NK-92 (cell line): ENCODE data around the gene WNT8A.

Experiments used
- DNase-seq: peaks from one replicate; lab custom pipeline; 2025; ENCODE audit not compliant: unreplicated experiment; lab: John Stamatoyannopoulos, UW

Gene WNT8A

DNA sequence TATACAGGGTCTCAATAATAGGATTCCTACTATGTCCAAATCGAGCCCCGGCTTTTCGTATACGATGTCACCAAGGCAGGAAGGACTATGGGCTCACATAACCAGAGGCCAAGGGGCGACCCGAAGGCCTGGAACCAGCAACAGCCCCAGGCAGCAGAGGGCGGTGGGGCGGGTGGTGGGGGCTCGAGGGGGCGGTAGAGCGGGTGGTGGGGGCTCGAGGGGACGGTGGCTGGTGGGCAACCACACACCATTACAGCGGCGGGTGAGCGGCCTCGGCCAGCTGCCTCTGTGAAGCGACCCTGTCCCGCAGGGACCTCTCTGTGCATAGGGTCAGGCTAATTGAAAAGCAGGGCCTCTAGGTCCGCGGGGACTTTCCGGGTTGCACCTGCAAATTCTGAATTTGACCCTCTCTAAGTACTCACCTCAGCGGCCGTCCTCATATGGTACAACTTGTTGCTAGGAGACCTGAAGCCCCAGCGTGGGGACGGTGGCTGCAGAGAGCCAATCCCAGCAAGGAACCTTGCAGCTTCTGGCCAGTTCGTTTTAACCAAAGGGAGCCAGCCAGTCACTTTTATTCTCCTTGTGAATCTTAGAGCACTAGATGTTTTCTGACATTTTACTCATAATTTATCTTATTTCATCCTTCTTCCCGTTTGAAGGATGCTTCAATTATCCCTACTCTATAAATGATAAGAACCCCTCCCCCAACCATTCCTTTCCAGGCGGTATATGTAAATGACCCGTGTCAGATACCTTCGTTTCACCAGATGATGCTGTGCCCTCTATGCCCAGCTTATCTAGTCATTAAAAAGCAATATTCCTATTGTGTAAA lies 55.3 kb downstream of the WNT8A start, which contains the start of gene NME5:
Gene NME5, minus strand, starts transcription at position 480 of the 832 bp plus-strand sequence. CDS start 648 bp downstream, outside the sequence.
- no peak for DNase-seq

DNA sequence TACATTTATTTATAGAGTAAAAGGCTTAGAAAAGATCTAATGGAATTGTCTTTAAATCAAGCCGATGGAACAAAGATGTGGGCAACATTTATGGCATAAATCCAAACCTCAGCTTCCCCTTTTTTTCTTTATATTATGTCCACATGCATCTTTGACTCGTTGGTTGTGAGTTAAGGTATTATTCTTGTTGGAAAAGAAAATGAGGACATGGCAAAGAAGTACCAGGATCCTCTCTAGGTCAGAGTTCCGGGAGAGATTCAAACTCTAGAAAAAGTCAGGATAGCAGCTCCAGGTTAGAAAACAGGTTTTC lies 55.9 kb downstream of the WNT8A start:
- no peak for DNase-seq

DNA sequence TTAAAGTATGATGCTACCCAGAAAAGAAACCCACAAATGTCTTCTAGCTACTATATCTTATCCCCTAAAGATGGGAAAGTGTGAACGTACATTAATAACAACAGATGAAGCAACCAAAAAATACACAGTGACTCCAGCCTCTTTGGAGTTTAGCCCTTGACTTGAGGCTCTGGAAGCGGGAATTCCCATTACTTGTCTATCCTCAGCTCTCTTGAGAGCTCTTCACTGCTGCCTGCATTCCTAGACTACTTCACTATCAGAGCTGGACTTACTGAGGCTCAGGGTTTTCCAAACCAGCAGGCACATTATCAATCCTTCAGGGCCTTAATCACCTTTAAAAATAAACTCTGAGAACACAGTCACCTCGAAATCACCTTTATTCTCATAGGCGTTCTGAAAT lies 56.4 kb downstream of the WNT8A start:
- DNase-seq: no peak
